EL (cell line): ENCODE measurements around the gene SIL1.

Source experiments
- DNase-seq: peaks from one replicate; pipeline ENCODE4 v3.0.0-alpha.2; 2016

Gene SIL1

GRCh38 chr5:138903130-138903775 lies 294.9 kb downstream of the SIL1 start:
- DNase-seq = peak; percentile 73

DNA sequence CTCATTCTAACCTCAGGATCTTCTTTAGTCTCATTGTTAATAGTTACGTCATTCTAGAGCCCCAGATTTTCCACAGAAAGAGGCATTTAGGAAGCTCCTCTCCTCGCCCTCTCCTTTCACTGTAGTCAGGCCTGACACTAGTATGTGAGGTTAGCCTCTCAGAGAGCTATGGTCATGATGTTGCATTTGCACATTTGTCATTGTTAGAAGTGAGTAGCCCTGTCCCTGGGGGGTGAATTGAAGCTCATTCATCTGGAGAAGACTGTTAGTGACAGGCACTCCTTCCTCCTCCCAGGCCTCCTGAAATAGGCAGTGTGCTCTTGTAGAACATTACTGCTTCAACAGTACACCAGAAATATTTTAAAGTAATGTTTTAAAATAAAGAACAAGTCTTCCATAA lies 296.5 kb downstream of the SIL1 start:
- no peak for DNase-seq

DNA sequence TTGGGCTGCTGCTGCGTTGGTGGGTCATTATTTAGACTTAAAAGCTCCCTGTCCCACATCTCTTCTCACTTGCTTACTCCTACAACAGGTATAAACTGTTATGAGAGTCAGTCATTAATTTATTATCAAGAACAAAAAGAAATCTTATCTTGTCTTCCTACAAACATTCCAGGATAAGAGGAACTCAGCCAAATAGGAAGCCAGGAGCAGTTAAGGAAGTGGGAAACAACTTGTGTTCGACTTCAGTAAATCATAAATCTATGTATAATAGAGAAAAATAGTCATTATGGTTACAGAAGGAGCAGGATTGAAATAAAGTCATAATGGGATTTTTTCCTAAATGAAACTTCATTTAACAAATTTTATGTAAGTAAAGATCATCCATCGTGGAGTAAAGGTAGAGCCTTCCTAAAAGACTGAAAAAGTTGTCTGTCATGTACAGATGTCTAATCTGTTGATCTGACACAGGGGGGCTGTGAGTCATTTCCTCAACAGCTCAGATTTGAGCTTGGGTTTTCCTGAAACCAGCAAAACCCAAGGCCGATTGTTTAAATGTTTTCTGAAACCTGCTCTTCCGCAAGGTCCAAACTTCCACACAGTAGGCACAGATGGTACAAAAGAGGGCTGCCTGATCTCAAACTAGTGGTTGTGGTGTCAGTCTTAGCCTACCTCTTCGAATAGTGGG lies 297.7 kb downstream of the SIL1 start:
- peak; percentile 75 for DNase-seq

DNA sequence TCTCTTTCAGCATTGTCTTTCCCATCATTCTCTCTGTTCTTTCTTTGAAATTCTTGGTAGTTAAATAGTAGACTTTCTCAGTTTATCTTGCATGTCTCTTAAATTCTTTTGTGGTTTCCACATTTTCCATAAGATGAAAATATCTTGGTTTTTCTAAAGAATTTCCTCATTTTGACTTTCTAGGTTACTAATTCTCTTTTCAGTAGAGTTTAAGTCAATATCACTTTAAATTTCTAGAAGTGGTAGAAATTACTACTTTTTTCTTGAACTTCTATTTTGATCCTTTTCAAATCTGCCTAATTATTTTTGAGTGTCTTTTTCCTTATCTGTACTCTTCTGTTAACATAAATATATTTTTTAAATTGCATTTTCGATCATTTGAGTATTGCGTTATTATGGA lies 299.4 kb downstream of the SIL1 start:
- DNase-seq = no peak

- no peak for DNase-seq
Observed at GRCh38 chr5:138898299-138898698, 299.9 kb downstream of the SIL1 start.
